Heart left ventricle (tissue), 13 donors: ENCODE data around the gene PSMB8.

Experiments used
- CTCF ChIP-seq, 12 donors: fragments of 200-600 bp; sonication (generic) in 4 of 12; IDR thresholded peaks; one replicate each; pipeline versions ENCODE4 v1.5.0 to v1.8.0; 2018 to 2022; ENCODE audit warnings: antibody characterized with exemption in 12 of 12, mild to moderate bottlenecking in 5 of 12
- POLR2A ChIP-seq, 2 donors: fragments of 450-650 bp; IDR thresholded peaks; one replicate each; pipeline ENCODE4 v1.6.1; 2017; ENCODE audit warnings: antibody characterized with exemption in 2 of 2, mild to moderate bottlenecking in 2 of 2, moderate library complexity in 2 of 2
- donor health status: ischemic (EF 13 %, LVEDD 7.1; RV severe dilation, severe dysfunction).
- donor health status: DM: no; HTN: yes; CAD: no.
- donor health status: DM: no; HTN: no; CAD: no.
- donor health status: ischemic (EF 25% LVEDD 6.9; RV normal size, moderate dysfunction).
- donor health status: ischemic (EF 25% LVEDD 5.7; RV mildly dilated, moderate dysfunction).
- donor health status: ischemic (EF 35%, LVEDD 5.7; RV mildly dilated, moderate dysfunction).
- donor health status: nonischemic (EF 11% LVEDD 7.7; RV severe dilation, severe dysfunction).
- donor health status: DM: yes; HTN: yes; CAD: no.
- donor health status: PGD.
- donor health status: ischemic (EF 29% LVEDD 5.4; RV normal size, mild dysfunction).
- donor health status: nonischemic (EF 23%, LVEDD 6.1; RV moderate dilation, normal function).

- TF ChIP-seq CTCF (IDR thresholded peaks at IDR 0.05) = no peak
- TF ChIP-seq POLR2A (IDR thresholded peaks at IDR 0.05) = no peak
Observed at GRCh38 chr6:32851025-32851424, 7.2 kb upstream of the PSMB8 start.
